OCI-LY7 (cell line): ENCODE results near the gene UBAC1.

Experiments
- EZH2phosphoT487 ChIP-seq: fragments of 200-600 bp; sonication (generic); IDR thresholded peaks from 2 replicates; pipeline ENCODE4 v1.6.1; 2018; ENCODE audit warnings: low read depth, borderline replicate concordance, mild to moderate bottlenecking, mixed run types, antibody characterized with exemption, low read length, moderate library complexity, mixed read lengths
- TF ChIP-seq, protein P1 (sequence below): fragments of 200-600 bp; sonication (generic); conservative IDR thresholded peaks from 2 replicates; pipeline ENCODE4 v1.5.1; 2014; ENCODE audit warnings: mild to moderate bottlenecking, antibody characterized with exemption, low read length, moderate library complexity, mixed read lengths

- TF ChIP-seq, protein P1, sequence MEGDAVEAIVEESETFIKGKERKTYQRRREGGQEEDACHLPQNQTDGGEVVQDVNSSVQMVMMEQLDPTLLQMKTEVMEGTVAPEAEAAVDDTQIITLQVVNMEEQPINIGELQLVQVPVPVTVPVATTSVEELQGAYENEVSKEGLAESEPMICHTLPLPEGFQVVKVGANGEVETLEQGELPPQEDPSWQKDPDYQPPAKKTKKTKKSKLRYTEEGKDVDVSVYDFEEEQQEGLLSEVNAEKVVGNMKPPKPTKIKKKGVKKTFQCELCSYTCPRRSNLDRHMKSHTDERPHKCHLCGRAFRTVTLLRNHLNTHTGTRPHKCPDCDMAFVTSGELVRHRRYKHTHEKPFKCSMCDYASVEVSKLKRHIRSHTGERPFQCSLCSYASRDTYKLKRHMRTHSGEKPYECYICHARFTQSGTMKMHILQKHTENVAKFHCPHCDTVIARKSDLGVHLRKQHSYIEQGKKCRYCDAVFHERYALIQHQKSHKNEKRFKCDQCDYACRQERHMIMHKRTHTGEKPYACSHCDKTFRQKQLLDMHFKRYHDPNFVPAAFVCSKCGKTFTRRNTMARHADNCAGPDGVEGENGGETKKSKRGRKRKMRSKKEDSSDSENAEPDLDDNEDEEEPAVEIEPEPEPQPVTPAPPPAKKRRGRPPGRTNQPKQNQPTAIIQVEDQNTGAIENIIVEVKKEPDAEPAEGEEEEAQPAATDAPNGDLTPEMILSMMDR, result no peak
- TF ChIP-seq EZH2phosphoT487, result no peak
These were observed 53.6 kb downstream of the UBAC1 start, which contains the start of gene CAMSAP1 for GRCh38 chr9:135907431-135908092.
